Activated effector memory CD4-positive, alpha-beta T cell treated with Interleukin-2 at 50 U/mL for 16 hours (primary cell): ENCODE measurements around the gene SCYGR8.

Experiments
- DNase-seq: peaks from one replicate; pipeline ENCODE4 v3.0.0-alpha.2; 2020

Gene SCYGR8

DNA sequence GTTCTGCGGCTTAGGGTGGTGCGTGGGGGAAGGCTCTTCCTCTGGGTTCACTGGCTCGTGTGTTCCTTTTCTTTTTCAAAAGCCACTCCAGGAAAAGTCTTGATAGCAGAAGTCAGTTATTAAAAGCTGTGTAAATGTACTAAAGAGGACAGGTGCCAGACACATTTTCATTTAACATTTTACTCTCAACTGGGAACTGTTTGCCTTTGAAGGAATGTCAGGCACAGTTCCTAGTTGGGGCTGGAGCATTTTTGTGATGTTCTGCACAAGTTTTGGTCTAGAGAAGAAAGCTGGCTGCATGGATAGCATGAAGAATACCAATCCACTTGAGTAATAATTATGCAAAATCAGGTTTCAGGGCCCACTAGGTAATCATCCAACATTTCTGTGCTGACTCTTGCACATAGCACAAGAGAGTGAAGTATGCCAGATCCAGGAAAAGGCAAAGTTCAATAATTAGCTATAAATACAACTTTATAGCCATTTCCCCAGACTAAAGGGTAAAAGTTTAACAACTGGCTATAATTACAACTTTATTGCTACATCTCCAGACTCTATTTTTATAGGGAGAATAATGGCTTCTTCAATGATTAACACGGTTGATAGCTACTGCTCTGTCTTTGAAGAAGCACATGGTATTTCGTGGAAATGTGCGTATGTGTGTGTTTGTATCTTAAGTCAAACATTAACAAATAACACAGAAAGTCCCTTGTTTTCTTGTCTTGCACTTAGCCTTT is 16.2 kb downstream of the SCYGR8 start:
- DNase-seq, result no peak

GRCh38 chr2:227765788-227766372 is 20.2 kb downstream of the SCYGR8 start:
- no peak for DNase-seq

DNA sequence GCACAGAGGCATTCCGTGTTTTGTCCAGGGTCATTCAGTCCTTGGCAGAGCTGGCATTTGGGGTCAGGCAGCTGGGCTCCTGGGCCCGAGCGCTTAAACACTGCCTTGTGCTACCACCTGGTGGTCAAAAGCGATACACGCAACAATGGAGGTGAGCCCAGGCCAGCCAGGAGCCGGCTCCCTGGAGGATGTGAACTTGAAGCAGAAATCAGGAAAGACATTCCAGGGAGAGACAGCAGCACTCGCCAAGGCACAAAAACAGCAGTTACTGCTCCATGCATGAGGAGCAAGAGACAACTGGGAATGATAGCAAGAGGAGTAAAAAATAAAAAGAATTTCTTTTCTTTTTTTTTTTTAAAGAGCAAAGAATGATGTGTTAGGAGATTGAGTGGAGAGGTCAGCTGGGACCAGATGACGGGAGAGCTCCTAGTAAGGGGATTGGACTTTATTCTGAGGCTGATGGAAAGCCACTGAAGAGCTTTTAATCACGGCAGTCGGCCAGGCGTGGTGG is 20.7 kb downstream of the SCYGR8 start:
- peak; percentile 36 for DNase-seq

DNA sequence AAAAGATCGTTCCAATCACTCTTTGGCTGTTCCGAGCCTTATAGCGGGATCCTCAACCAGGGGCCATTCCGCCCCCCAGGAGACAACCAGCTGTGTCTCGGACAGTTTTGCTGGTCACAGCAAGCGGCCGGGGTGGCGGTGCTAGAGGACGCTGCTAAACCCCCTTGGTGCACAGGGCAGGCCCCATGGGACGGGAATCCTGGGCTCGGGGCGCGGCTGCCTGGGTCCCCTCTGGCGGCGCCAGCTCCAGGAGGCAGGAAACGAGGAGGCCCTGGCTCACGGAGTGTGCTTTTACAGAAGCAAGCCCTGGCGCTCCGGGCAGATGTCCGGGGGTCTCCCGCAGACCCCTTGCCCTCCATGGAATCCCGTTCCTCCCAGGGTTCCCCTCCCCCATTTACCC is 22.1 kb downstream of the SCYGR8 start:
- DNase-seq, result no peak

GRCh38 chr2:227772197-227772661 is 26.5 kb downstream of the SCYGR8 start:
- DNase-seq, result no peak

GRCh38 chr2:227772932-227773331 is 27.2 kb downstream of the SCYGR8 start:
- DNase-seq, result no peak

DNA sequence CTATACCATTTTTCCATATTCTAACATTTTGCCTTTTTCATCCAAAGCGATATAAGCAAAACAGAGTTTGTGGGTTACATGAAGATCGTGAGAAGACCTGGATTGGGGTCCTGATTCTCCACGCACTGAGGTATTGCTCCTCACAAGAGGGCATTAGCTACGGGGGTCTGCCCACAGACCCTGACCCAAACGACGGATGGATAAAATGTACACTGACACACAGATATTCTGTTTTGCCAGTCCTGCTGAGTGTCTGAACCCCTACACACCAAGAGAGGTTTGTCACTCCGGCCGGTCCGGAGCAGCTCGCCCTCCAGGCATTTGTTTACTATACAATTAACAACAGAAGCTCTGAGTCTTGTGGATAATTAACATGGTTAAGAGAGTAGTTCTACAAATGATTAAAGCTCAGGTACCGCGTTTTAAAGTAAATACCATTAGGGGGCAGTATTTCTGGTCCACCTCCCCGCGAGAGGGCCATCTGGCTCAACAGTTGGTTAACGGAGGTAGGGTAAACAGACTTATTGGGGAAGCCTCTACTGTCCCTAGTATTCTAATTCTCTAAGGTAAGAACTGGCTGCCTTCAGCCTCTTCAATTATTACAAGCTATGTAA is 28.4 kb downstream of the SCYGR8 start:
- DNase-seq, result no peak

- DNase-seq, result no peak
Measured at GRCh38 chr2:227774895-227775842, 29.5 kb downstream of the SCYGR8 start.

- no peak for DNase-seq
Measured at GRCh38 chr2:227780981-227781615, 35.4 kb downstream of the SCYGR8 start.

- DNase-seq, result no peak
Measured at GRCh38 chr2:227781841-227782240, 36.1 kb downstream of the SCYGR8 start.

GRCh38 chr2:227782804-227783203 is 37.1 kb downstream of the SCYGR8 start:
- DNase-seq, result no peak

DNA sequence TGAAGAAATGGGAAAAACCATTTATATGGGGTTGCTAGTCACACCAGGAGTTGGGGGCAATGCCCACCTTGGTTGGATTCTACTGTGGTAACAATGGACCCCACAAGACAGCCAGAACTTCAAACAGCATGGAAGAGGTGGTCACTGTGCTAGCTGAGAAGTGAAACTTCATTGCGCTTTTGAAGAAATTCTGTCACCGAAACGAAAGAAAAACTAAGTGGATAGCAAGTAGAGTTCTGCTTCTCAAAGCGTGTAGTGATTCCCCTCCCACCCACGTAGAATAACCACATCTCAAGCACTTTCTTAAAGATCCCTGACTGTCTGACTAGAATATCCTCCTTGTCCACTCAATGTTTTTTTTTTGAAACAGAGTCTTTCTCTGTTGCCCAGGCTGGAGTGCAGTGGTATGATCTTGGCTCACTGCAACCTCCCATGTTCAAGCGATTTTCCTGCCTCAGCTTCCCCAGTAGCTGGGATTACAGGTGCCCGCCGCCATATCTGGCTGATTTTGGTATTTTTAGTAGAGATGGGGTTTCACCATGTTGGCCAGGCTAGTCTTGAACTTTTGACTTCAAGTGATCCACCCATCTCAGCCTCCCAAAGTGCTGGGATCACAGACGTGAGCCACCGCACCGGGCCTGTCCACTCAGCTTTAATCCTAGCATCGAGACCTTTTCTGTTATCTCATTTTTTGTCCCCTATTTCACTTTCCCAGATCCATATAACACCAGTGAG is 37.9 kb downstream of the SCYGR8 start:
- no peak for DNase-seq

DNA sequence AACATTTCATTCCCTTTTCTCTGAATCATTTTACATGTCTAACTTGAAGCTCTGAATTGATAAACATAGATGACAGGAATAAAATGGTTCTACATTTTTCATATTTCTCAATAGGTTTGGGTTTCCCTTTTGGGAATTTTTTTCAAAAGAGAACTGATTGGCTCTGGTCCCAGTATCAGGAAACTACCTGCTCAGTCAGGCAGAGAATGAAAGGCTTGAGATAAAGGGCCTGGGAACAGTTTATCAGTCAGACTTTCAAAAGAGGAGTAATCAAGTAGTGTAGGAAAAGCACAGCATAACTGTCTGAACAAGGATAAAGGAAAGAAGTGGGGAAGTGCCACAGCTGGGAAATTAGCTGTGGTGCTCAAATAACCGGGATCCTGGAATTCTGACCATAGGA is 39.6 kb downstream of the SCYGR8 start:
- DNase-seq, result no peak

DNA sequence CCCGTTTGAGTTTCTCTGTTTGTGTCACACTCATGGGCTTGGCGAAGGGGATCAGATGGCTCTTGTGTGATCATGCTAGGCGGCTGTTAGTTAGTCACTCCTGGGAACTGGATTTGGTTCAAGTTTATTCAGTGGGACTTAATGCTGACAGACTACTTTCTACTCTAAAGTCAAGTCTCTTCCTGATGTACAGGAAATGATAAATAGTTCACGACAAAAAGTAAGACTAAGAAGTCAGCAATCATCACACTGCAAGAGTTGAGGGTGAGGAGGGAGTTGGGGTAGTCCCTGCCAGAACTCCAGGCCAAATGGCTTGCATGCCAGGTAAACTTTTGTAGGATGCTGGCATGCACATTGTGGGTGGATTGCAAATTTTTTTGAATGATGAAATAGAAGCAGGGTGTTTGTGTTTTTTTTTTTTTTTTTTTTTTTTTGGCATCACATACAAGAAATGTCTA is 42.9 kb downstream of the SCYGR8 start:
- DNase-seq, result no peak

- DNase-seq, result no peak
Measured at GRCh38 chr2:227789803-227790202, 44.1 kb downstream of the SCYGR8 start.

DNA sequence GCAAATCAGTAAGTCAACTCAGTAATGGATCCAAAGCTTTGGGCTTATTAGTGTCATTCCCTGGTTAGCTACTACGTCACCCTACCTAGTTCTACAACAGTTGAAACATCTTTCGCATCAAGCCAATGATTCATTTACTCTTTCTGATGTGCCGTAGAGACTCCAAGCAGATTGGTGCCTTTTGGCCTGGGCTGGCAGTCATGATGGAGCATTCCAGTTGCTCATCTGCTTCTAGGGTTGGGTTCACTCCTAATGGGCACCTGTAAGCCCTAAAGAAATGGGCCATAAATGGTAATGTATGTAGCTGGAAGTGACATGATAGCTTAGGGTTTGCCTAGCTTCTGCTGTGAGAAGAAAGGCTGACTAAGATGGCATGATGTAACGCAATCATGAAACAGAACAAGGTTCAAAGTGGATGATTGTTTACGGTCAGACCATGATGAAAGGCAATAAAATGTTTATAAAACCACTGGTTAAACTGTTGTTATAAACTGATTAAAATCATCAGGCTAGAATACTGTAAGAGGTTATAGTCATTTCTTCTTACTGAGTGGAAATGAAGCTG is 47.5 kb downstream of the SCYGR8 start:
- no peak for DNase-seq
